Measurements from ENCODE around the gene TMEM51. TPM values are rescaled to one million over a fixed set of nuclear protein-coding genes. Genes with fewer than 3 reads are reported as not detected.

The TMEM51 gene
- total RNA-seq, 5 donors from 2014 or later (not counting 1 experiment from before 2014, with no cell fraction given), result 0.23 to 0.26 TPM; not detected in 3

DNA sequence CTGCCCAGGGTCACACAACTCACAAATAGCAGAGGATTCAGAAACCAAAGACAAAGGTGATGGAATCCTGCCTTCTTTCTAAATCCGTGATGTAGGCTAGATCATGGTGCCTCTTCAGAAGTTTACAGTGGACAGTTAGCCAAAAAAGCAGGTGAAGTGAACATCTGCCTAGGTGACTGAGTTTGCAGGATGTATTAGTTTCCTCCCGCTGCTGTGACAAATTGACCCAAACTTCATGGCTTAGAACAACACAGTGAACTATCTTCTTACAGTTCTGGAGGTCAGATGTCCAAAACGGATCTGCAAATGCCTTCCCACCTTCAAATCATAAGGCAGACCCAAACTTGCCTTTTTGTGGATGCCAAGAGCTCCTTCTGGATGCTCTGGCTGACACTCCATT, 3.2 kb upstream of the TMEM51 start:
- Mint-ChIP-seq H3K4me1 (peaks cover 5 to 21% (median 16%) of the 10 kb centered on the region in 3 donors), H3K9me3 (peaks cover 0 to 4% (median 0%) of the 10 kb centered on the region in 3 donors), H3K4me3 (no peak overlapping the region), H3K36me3 (no peaks in the 10 kb centered on the region), H3K27me3 (peaks cover 64 to 67% of the 10 kb centered on the region in 2 donors), H3K27ac (no peak overlapping the region)
- ATAC-seq (replicated peaks in 1 of 4), result no peak
- Histone ChIP-seq H3K27me3 (replicated peaks in 1 of 2; ENCODE audit: control insufficient read depth in 2 of 2, extremely low read depth in 1 of 2, insufficient read depth in 2 of 2, low read length in 1 of 2) (peaks cover 0 to 67% of the 10 kb centered on the region in 2 experiments), H3K9me3 (no peaks in the 10 kb centered on the region), H3K36me3 (ENCODE audit: control insufficient read depth in 2 of 2, extremely low read depth in 1 of 2, insufficient read depth in 1 of 2, low read length in 1 of 2) (no peaks in the 10 kb centered on the region), H3K27ac (ENCODE audit: low read length) (no peak overlapping the region), H3K4me1 (ENCODE audit: control insufficient read depth in 1 of 2, extremely low read depth in 1 of 2, insufficient read depth in 2 of 2, low read length in 2 of 2) (peaks cover 3 to 20% of the 10 kb centered on the region in 2 experiments), H3K4me3 (ENCODE audit: control insufficient read depth in 1 of 2, extremely low read depth in 1 of 2, low read length in 1 of 2) (no peak overlapping the region)
- no peak for DNase-seq
- POLR2A ChIA-PET, result no interaction called here
- 96% methylated on average over 3 of the region's 3 CpGs for WGBS (ENCODE audit: insufficient coverage)
- CTCF ChIA-PET, result no interaction called here

- H3K27ac ChIP-seq (ENCODE audit: low read length), result no peak overlapping the region
- peaks cover 16 to 31% (median 26%) of the 10 kb centered on the region in 3 donors for H3K4me1 Mint-ChIP-seq
- peak overlapping the region in 1 of 3 donors; percentile 57 for H3K4me3 Mint-ChIP-seq
- peaks cover 63 to 69% of the 10 kb centered on the region in 2 donors for H3K27me3 Mint-ChIP-seq
- ChIA-PET POLR2A (no interaction called here), CTCF (interaction anchor here in 1 of 2 donors (0.5 kb wide), 1 partner anchor 84 kb away, joined by 3 read pairs; no protein-coding TSS in a partner anchor)
- peaks cover 0 to 4% (median 0%) of the 10 kb centered on the region in 3 donors for H3K9me3 Mint-ChIP-seq
- H3K27ac Mint-ChIP-seq, result no peak overlapping the region
- H3K36me3 Mint-ChIP-seq, result no peaks in the 10 kb centered on the region
- H3K4me3 ChIP-seq (ENCODE audit: control insufficient read depth in 1 of 2, extremely low read depth in 1 of 2, low read length in 1 of 2), result no peak overlapping the region
- ATAC-seq (replicated peaks in 1 of 4) (no peak), DNase-seq (no peak)
- H3K36me3 ChIP-seq (ENCODE audit: control insufficient read depth in 2 of 2, extremely low read depth in 1 of 2, insufficient read depth in 1 of 2, low read length in 1 of 2), result no peaks in the 10 kb centered on the region
- peaks cover 0 to 67% of the 10 kb centered on the region in 2 experiments for H3K27me3 ChIP-seq (replicated peaks in 1 of 2; ENCODE audit: control insufficient read depth in 2 of 2, extremely low read depth in 1 of 2, insufficient read depth in 2 of 2, low read length in 1 of 2)
- WGBS (ENCODE audit: insufficient coverage), result 70% methylated on average over 4 of the region's 5 CpGs
- H3K4me1 ChIP-seq (ENCODE audit: control insufficient read depth in 1 of 2, extremely low read depth in 1 of 2, insufficient read depth in 2 of 2, low read length in 2 of 2), result peaks cover 3 to 28% of the 10 kb centered on the region in 2 experiments
- no peaks in the 10 kb centered on the region for H3K9me3 ChIP-seq
These were observed 2.2 kb upstream of the TMEM51 start for GRCh38 chr1:15151377-15151806.

GRCh38 chr1:15151871-15152270, 1.7 kb upstream of the TMEM51 start:
- peaks cover 61 to 69% of the 10 kb centered on the region in 2 donors for H3K27me3 Mint-ChIP-seq

GRCh38 chr1:15152318-15153183, 996 bp upstream of the TMEM51 start:
- no peak for ATAC-seq (replicated peaks in 1 of 4)
- Histone ChIP-seq H3K4me1 (ENCODE audit: control insufficient read depth in 1 of 2, extremely low read depth in 1 of 2, insufficient read depth in 2 of 2, low read length in 2 of 2) (peaks cover 3 to 34% of the 10 kb centered on the region in 2 experiments), H3K27me3 (replicated peaks in 1 of 2; ENCODE audit: control insufficient read depth in 2 of 2, extremely low read depth in 1 of 2, insufficient read depth in 2 of 2, low read length in 1 of 2) (peaks cover 0 to 58% of the 10 kb centered on the region in 2 experiments), H3K9me3 (no peaks in the 10 kb centered on the region), H3K27ac (ENCODE audit: low read length) (no peak overlapping the region), H3K4me3 (ENCODE audit: control insufficient read depth in 1 of 2, extremely low read depth in 1 of 2, low read length in 1 of 2) (peak overlapping the region in 1 of 2 donors; percentile 27), H3K36me3 (ENCODE audit: control insufficient read depth in 2 of 2, extremely low read depth in 1 of 2, insufficient read depth in 1 of 2, low read length in 1 of 2) (no peaks in the 10 kb centered on the region)
- ChIA-PET POLR2A (no interaction called here), CTCF (no interaction called here)
- H3K27me3 Mint-ChIP-seq, result peaks cover 57 to 65% of the 10 kb centered on the region in 2 donors
- H3K36me3 Mint-ChIP-seq, result no peaks in the 10 kb centered on the region
- WGBS (ENCODE audit: insufficient coverage), result 4% methylated on average over 55 of the region's 61 CpGs
- peaks cover 21 to 39% (median 30%) of the 10 kb centered on the region in 3 donors for H3K4me1 Mint-ChIP-seq
- peak overlapping the region; percentile 53 to 57 (median 54) for H3K4me3 Mint-ChIP-seq
- no peak for DNase-seq
- peaks cover 0 to 4% (median 0%) of the 10 kb centered on the region in 3 donors for H3K9me3 Mint-ChIP-seq
- no peak overlapping the region for H3K27ac Mint-ChIP-seq

More at GRCh38 chr1:15151871-15152270, 1.7 kb upstream of the TMEM51 start:
- ATAC-seq (replicated peaks in 1 of 4) (no peak), DNase-seq (no peak)
- Histone ChIP-seq H3K9me3 (no peaks in the 10 kb centered on the region), H3K27ac (ENCODE audit: low read length) (no peak overlapping the region), H3K27me3 (replicated peaks in 1 of 2; ENCODE audit: control insufficient read depth in 2 of 2, extremely low read depth in 1 of 2, insufficient read depth in 2 of 2, low read length in 1 of 2) (peaks cover 0 to 64% of the 10 kb centered on the region in 2 experiments), H3K36me3 (ENCODE audit: control insufficient read depth in 2 of 2, extremely low read depth in 1 of 2, insufficient read depth in 1 of 2, low read length in 1 of 2) (no peaks in the 10 kb centered on the region), H3K4me1 (ENCODE audit: control insufficient read depth in 1 of 2, extremely low read depth in 1 of 2, insufficient read depth in 2 of 2, low read length in 2 of 2) (peaks cover 3 to 32% of the 10 kb centered on the region in 2 experiments), H3K4me3 (ENCODE audit: control insufficient read depth in 1 of 2, extremely low read depth in 1 of 2, low read length in 1 of 2) (no peak overlapping the region)
- WGBS (ENCODE audit: insufficient coverage), result no CpG with 5 or more reads among the region's 3 CpGs
- H3K27ac Mint-ChIP-seq, result no peak overlapping the region
- POLR2A ChIA-PET, result no interaction called here
- no peaks in the 10 kb centered on the region for H3K36me3 Mint-ChIP-seq
- H3K4me1 Mint-ChIP-seq, result peaks cover 20 to 35% (median 30%) of the 10 kb centered on the region in 3 donors
- CTCF ChIA-PET, result no interaction called here
- peak overlapping the region in 1 of 3 donors; percentile 57 for H3K4me3 Mint-ChIP-seq
- H3K9me3 Mint-ChIP-seq, result peaks cover 0 to 4% (median 0%) of the 10 kb centered on the region in 3 donors

DNA sequence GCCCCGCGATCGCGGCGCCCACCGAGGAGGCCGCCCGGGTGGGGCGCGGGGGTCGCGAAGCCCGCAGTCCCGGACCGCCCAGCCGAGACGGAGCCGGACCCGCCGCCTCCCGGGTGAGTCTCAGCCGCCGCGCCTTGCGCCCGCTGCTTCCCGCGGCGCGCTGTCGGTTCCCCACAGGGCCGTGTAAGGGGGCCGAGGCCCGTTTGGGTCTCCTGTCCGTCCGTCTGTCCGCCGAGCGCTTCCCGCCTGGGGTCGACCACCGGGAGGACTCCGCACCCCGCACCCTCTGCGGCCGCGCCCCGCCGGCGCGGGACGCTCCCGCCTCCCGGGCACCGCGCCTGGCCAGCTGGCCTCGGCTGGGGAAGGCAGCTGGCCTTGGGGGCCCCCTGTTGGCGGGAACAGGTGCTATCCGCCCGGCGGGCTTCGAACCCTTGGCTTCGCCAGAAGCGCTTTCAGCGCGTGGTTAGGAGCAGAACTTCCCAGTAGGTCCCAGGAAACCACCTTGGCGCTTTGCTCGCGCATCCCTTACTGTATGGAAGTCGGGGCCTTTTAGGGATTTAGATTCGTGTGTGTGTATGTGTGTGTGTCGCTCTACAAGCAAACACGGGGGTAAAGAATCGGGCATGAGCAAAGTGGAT, 414 bp downstream of the TMEM51 start:
- CTCF ChIA-PET, result no interaction called here

GRCh38 chr1:15154480-15155036, 1.0 kb downstream of the TMEM51 start:
- no peak for DNase-seq
- POLR2A ChIA-PET, result no interaction called here
- Histone ChIP-seq H3K36me3 (ENCODE audit: control insufficient read depth in 2 of 2, extremely low read depth in 1 of 2, insufficient read depth in 1 of 2, low read length in 1 of 2) (no peaks in the 10 kb centered on the region), H3K4me1 (ENCODE audit: control insufficient read depth in 1 of 2, extremely low read depth in 1 of 2, insufficient read depth in 2 of 2, low read length in 2 of 2) (peaks cover 3 to 34% of the 10 kb centered on the region in 2 experiments), H3K27ac (ENCODE audit: low read length) (no peak overlapping the region), H3K27me3 (replicated peaks in 1 of 2; ENCODE audit: control insufficient read depth in 2 of 2, extremely low read depth in 1 of 2, insufficient read depth in 2 of 2, low read length in 1 of 2) (peaks cover 0 to 49% of the 10 kb centered on the region in 2 experiments), H3K4me3 (ENCODE audit: control insufficient read depth in 1 of 2, extremely low read depth in 1 of 2, low read length in 1 of 2) (peak overlapping the region in 1 of 2 donors; percentile 46), H3K9me3 (no peaks in the 10 kb centered on the region)
- WGBS (ENCODE audit: insufficient coverage), result 33% methylated on average over 30 of the region's 37 CpGs
- H3K27ac Mint-ChIP-seq, result no peak overlapping the region
- no peaks in the 10 kb centered on the region for H3K36me3 Mint-ChIP-seq
- CTCF ChIA-PET, result no interaction called here
- ATAC-seq (replicated peaks in 1 of 4), result no peak
- peaks cover 0 to 4% (median 0%) of the 10 kb centered on the region in 3 donors for H3K9me3 Mint-ChIP-seq
- peaks cover 21 to 39% (median 30%) of the 10 kb centered on the region in 3 donors for H3K4me1 Mint-ChIP-seq
- peaks cover 41 to 53% of the 10 kb centered on the region in 2 donors for H3K27me3 Mint-ChIP-seq
- peak overlapping the region; percentile 53 to 64 (median 53) for H3K4me3 Mint-ChIP-seq

More for the DNA sequence above, 414 bp downstream of the TMEM51 start:
- Histone ChIP-seq H3K27me3 (replicated peaks in 1 of 2; ENCODE audit: control insufficient read depth in 2 of 2, extremely low read depth in 1 of 2, insufficient read depth in 2 of 2, low read length in 1 of 2) (peaks cover 0 to 49% of the 10 kb centered on the region in 2 experiments), H3K4me3 (ENCODE audit: control insufficient read depth in 1 of 2, extremely low read depth in 1 of 2, low read length in 1 of 2) (peak overlapping the region in 1 of 2 donors; percentile 46), H3K36me3 (ENCODE audit: control insufficient read depth in 2 of 2, extremely low read depth in 1 of 2, insufficient read depth in 1 of 2, low read length in 1 of 2) (no peaks in the 10 kb centered on the region), H3K27ac (ENCODE audit: low read length) (no peak overlapping the region), H3K9me3 (no peaks in the 10 kb centered on the region), H3K4me1 (ENCODE audit: control insufficient read depth in 1 of 2, extremely low read depth in 1 of 2, insufficient read depth in 2 of 2, low read length in 2 of 2) (peaks cover 3 to 34% of the 10 kb centered on the region in 2 experiments)
- DNase-seq (peak in 2 of 35 experiments; percentile 11 to 18), ATAC-seq (replicated peaks in 1 of 4) (peak in 1 of 4 experiments; percentile 17)
- Mint-ChIP-seq H3K27me3 (peaks cover 44 to 54% of the 10 kb centered on the region in 2 donors), H3K4me1 (peaks cover 21 to 39% (median 30%) of the 10 kb centered on the region in 3 donors), H3K27ac (no peak overlapping the region), H3K4me3 (peak overlapping the region; percentile 53 to 64 (median 53)), H3K36me3 (no peaks in the 10 kb centered on the region), H3K9me3 (peaks cover 0 to 4% (median 0%) of the 10 kb centered on the region in 3 donors)
- POLR2A ChIA-PET, result no interaction called here
- 2% methylated on average over 74 of the region's 74 CpGs for WGBS (ENCODE audit: insufficient coverage)

All from T-cell (primary cell).